Fibroblast of lung (primary cell): ENCODE measurements around the gene MYOZ1.

Source experiments
- CTCF ChIP-seq, 2 donors: IDR thresholded peaks in 1 of 2; conservative IDR thresholded peaks in 1 of 2; 1 replicate in 1 of 2; 2 replicates in 1 of 2; pipeline ENCODE4 v1.5.1; 2011 to 2012; ENCODE audit warnings: low read length in 2 of 2, control low read depth in 1 of 2, inconsistent platforms in 1 of 2, low read depth in 1 of 2, mild to moderate bottlenecking in 1 of 2
- EZH2 ChIP-seq: IDR thresholded peaks from 2 replicates; pipeline ENCODE4 v1.5.1; 2012; ENCODE audit warnings: low read length, control low read depth, mild to moderate bottlenecking; ENCODE audit errors: missing control alignments

GRCh38 chr10:73590881-73591799 is 50.1 kb downstream of the MYOZ1 start, which contains the start of gene USP54:
- TF ChIP-seq CTCF (conservative IDR thresholded peaks at IDR 0.05 in 1 of 2, IDR thresholded peaks at IDR 0.05 in 1 of 2; ENCODE audit: low read depth in 1 of 2, low read length in 2 of 2): no peak
- no peak for TF ChIP-seq EZH2
